Measurements from ENCODE around the gene CENPV. TPM values are rescaled to one million over a fixed set of nuclear protein-coding genes. Genes with fewer than 3 reads are reported as not detected.

Gene CENPV
- total RNA-seq, 1 donor from 2014 or later: 24.0 TPM

DNA sequence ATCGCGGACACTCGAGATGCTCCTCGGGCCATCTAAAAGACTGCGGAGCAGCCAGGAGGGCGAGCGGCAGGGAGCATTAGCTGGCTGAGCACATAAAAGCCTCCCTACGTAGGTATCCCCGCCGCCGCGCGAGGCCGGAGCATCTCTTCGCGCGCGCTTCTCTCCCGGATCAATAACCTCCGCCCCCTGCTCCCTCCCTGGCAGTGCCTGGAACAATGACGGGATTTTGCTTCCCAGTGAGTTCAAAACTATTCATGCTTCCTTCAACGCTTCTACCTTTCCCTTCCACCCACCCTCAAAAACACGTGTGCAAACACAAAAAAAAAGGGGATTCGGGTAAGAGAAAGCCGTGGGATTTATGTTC, 984 bp downstream of the CENPV start:
- POLR2A ChIA-PET: interaction anchor here (0.5 to 2.8 kb wide), 9 partner anchors 12 to 146 kb away, joined by 3 to 21 read pairs (median 6); partner anchors contain the start of genes NCOR1, PIGL, TRPV2 and UBB
- TF ChIP-seq, protein P1, sequence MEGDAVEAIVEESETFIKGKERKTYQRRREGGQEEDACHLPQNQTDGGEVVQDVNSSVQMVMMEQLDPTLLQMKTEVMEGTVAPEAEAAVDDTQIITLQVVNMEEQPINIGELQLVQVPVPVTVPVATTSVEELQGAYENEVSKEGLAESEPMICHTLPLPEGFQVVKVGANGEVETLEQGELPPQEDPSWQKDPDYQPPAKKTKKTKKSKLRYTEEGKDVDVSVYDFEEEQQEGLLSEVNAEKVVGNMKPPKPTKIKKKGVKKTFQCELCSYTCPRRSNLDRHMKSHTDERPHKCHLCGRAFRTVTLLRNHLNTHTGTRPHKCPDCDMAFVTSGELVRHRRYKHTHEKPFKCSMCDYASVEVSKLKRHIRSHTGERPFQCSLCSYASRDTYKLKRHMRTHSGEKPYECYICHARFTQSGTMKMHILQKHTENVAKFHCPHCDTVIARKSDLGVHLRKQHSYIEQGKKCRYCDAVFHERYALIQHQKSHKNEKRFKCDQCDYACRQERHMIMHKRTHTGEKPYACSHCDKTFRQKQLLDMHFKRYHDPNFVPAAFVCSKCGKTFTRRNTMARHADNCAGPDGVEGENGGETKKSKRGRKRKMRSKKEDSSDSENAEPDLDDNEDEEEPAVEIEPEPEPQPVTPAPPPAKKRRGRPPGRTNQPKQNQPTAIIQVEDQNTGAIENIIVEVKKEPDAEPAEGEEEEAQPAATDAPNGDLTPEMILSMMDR (IDR thresholded peaks at IDR 0.05): no peak
- CTCF ChIA-PET: interaction anchor here (2.3 to 4.6 kb wide), 3 partner anchors 12 to 135 kb away, joined by 12 to 36 read pairs (median 15); partner anchors contain the start of gene PIGL
- Mint-ChIP-seq H3K4me1 (peaks cover 18% of the 10 kb centered on the region), H3K36me3 (ENCODE audit: low read depth) (peaks cover 13% of the 10 kb centered on the region), H3K27me3 (no peaks in the 10 kb centered on the region), H3K27ac (peak overlapping the region; percentile 41), H3K9me3 (no peaks in the 10 kb centered on the region), H3K4me3 (peak overlapping the region; percentile 90)
- intact Hi-C loops (cut with micrococcal nuclease): no loop called here
- ATAC-seq (ENCODE audit: low read depth) (no peak), DNase-seq (peak; percentile 21)

DNA sequence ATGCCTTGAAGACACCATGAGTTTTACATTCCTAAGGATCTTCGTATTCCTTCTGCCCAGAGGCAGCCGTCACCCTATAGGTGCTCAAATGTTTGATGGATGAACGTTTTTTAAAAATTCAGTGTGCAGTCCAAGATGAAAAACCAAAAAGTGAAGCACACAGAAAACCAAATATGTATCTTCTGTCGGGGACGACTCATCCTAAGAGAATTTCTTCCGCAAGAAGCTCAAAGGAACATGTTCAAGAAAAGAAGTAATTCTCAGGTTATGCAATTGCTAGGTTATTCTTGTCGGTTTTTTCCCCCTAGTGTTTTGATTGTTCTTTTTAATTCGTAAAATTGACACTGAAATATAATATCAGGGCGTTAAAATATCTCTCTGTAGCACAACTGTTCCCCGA, 1.4 kb downstream of the CENPV start:
- ChIA-PET CTCF (interaction anchor here (2.3 to 4.6 kb wide), 3 partner anchors 12 to 135 kb away, joined by 12 to 36 read pairs (median 15); partner anchors contain the start of gene PIGL), POLR2A (interaction anchor here (1.5 to 2.8 kb wide), 5 partner anchors 29 to 136 kb away, joined by 6 to 21 read pairs (median 10); partner anchors contain the start of genes NCOR1, PIGL and UBB)
- no peak for ATAC-seq (ENCODE audit: low read depth)

DNA sequence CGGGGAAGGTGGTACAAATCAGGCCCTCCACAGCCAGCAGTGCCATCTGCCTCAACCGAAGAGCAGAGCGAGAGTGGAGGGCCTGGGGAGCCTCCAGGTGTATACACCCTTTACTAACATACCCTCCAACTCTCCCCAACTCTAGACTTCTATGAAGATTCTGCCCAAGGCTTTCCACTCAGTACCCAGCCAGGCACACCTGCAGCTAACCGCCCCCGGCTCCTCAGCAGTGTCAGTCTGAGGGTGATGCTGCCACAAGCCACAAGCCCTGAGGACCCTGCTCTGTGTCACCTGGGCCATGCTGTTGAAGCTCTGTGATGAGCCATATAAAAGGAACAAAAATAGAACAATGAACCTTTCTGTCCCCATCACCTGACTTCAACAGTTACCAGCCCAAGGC, 3.8 kb downstream of the CENPV start:
- Mint-ChIP-seq H3K27me3 (no peaks in the 10 kb centered on the region), H3K4me1 (peaks cover 18% of the 10 kb centered on the region), H3K4me3 (no peak overlapping the region), H3K36me3 (ENCODE audit: low read depth) (peaks cover 16% of the 10 kb centered on the region), H3K9me3 (no peaks in the 10 kb centered on the region), H3K27ac (no peak overlapping the region)
- ChIA-PET POLR2A (interaction anchor here (0.7 to 1.7 kb wide), 2 partner anchors 8 to 64 kb away, joined by 3 read pairs; no protein-coding TSS in a partner anchor), CTCF (interaction anchor here (0.8 to 4.6 kb wide), 2 partner anchors 15 to 37 kb away, joined by 3 to 36 read pairs; no protein-coding TSS in a partner anchor)
- ATAC-seq (ENCODE audit: low read depth) (no peak), DNase-seq (no peak)
- TF ChIP-seq, protein P1 (IDR thresholded peaks at IDR 0.05): no peak
- intact Hi-C loops (cut with micrococcal nuclease): no loop called here

More for the DNA sequence above, 1.4 kb downstream of the CENPV start:
- Mint-ChIP-seq H3K4me1 (peaks cover 18% of the 10 kb centered on the region), H3K27ac (peak overlapping the region; percentile 41), H3K9me3 (no peaks in the 10 kb centered on the region), H3K27me3 (no peaks in the 10 kb centered on the region), H3K4me3 (peak overlapping the region; percentile 90), H3K36me3 (ENCODE audit: low read depth) (peaks cover 15% of the 10 kb centered on the region)
- DNase-seq: no peak
- TF ChIP-seq, protein P1 (IDR thresholded peaks at IDR 0.05): no peak
- intact Hi-C loops (cut with micrococcal nuclease): no loop called here

DNA sequence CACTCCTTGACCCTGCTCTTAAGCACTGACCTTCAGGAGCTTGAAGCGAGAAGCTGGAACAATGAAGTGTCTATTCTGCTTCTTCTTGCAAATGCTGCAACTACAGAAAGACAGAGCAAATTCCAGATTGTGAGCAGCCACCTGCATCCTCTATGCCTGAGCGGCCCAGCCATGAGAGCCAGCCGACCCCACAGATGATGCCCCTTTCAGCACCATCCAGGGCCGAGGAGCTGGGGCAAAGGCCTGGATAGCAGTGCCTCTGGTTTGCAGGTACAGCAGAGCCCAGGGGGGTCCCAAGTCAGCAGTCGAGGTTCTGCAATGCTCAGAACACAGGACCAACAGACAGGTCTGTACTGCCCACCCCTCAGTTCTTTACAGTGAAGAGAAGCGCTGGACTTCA, 4.7 kb downstream of the CENPV start:
- DNase-seq: no peak

DNA sequence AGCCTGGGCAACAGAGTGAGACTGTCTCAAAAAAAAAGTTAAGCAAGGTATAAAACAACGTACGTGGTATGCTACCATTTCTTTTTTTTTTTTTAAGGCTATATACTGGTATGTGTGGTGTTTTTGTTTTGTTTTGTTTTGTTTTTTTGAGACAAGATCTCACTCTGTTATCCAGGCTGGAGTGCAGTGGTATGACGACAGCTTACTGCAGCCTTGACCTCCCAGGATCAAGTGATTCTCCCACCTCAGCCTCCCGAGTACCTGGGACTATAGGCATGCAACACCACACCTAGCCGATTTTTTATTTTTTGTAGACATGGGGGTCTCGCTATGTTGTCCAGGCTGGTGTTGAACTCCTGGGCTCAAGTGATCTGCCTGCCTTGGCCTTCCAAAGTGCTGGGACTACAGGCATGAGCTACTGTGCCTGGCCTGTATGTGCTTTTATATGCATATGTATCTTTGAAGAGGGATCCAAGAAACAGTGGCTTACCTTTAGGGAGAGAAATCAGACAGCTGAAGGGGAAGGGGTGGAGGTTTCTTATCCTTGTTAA, 6.5 kb downstream of the CENPV start:
- CTCF ChIA-PET: interaction anchor here (1.1 kb wide), 1 partner anchor 17 kb away, joined by 3 read pairs; no protein-coding TSS in a partner anchor
- H3K4me1 Mint-ChIP-seq: peaks cover 4% of the 10 kb centered on the region
- POLR2A ChIA-PET: no interaction called here
- no peak overlapping the region for H3K27ac Mint-ChIP-seq
- TF ChIP-seq, protein P1 (IDR thresholded peaks at IDR 0.05): no peak
- ATAC-seq (ENCODE audit: low read depth) (no peak), DNase-seq (no peak)
- no peaks in the 10 kb centered on the region for H3K9me3 Mint-ChIP-seq
- H3K4me3 Mint-ChIP-seq: no peak overlapping the region
- H3K27me3 Mint-ChIP-seq: no peaks in the 10 kb centered on the region
- intact Hi-C loops (cut with micrococcal nuclease): no loop called here
- peaks cover 34% of the 10 kb centered on the region for H3K36me3 Mint-ChIP-seq (ENCODE audit: low read depth)

More for the DNA sequence above, 4.7 kb downstream of the CENPV start:
- POLR2A ChIA-PET: interaction anchor here (1.7 kb wide), 1 partner anchor 63 kb away, joined by 3 read pairs; no protein-coding TSS in a partner anchor
- TF ChIP-seq, protein P1 (IDR thresholded peaks at IDR 0.05): no peak
- Mint-ChIP-seq H3K27me3 (no peaks in the 10 kb centered on the region), H3K27ac (no peak overlapping the region), H3K36me3 (ENCODE audit: low read depth) (peaks cover 24% of the 10 kb centered on the region), H3K4me3 (no peak overlapping the region), H3K9me3 (no peaks in the 10 kb centered on the region), H3K4me1 (peaks cover 13% of the 10 kb centered on the region)
- CTCF ChIA-PET: no interaction called here
- ATAC-seq (ENCODE audit: low read depth): no peak
- intact Hi-C loops (cut with micrococcal nuclease): no loop called here
